PC-3 (cell line): Measurements from ENCODE around the gene KCNB1.

Experiments used
- EZH2 ChIP-seq: fragments of 300-600 bp; sonication (generic); IDR thresholded peaks from one replicate; pipeline ENCODE4 v1.6.1; 2017; ENCODE audit warnings: antibody characterized with exemption, mild to moderate bottlenecking, low read length; ENCODE audit not compliant: unreplicated experiment
- EZH2phosphoT487 ChIP-seq: fragments of 300-600 bp; sonication (generic); IDR thresholded peaks from 2 replicates; pipeline ENCODE4 v1.6.1; 2018; ENCODE audit warnings: mild to moderate bottlenecking, antibody characterized with exemption, low read length, borderline replicate concordance
- TF ChIP-seq, protein P1 (sequence below): fragments of 300-600 bp; sonication (generic); conservative IDR thresholded peaks from 2 replicates; pipeline ENCODE4 v1.5.1; 2017; ENCODE audit warnings: antibody characterized with exemption, low read depth, mild to moderate bottlenecking, low read length

DNA sequence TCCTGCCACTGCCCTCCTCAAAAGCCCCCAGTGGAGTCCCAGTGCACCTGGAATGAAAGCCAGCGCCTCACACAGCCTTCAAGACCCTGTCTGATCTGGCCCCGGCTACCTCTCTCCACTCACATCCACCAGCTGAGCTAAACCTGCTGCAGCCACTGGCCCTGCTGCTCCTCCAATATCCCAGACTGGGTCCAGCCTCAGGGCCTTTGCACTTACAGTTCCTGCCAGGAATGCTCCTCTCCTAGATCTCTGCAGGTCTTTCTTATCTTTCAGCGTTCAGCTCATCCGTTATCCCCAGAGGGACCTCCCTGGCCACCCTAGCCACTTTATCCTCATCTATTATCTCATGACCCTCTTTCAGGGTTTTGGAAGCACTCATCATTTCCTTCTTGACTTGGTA lies 68.8 kb downstream of the KCNB1 start:
- TF ChIP-seq, protein P1, sequence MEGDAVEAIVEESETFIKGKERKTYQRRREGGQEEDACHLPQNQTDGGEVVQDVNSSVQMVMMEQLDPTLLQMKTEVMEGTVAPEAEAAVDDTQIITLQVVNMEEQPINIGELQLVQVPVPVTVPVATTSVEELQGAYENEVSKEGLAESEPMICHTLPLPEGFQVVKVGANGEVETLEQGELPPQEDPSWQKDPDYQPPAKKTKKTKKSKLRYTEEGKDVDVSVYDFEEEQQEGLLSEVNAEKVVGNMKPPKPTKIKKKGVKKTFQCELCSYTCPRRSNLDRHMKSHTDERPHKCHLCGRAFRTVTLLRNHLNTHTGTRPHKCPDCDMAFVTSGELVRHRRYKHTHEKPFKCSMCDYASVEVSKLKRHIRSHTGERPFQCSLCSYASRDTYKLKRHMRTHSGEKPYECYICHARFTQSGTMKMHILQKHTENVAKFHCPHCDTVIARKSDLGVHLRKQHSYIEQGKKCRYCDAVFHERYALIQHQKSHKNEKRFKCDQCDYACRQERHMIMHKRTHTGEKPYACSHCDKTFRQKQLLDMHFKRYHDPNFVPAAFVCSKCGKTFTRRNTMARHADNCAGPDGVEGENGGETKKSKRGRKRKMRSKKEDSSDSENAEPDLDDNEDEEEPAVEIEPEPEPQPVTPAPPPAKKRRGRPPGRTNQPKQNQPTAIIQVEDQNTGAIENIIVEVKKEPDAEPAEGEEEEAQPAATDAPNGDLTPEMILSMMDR, result no peak
- TF ChIP-seq EZH2, result no peak
- no peak for TF ChIP-seq EZH2phosphoT487
